Liver (tissue), 2 donors: Measurements from ENCODE around the gene ITGA4.

Source experiments
- CTCF ChIP-seq: fragments of 150-350 bp; IDR thresholded peaks from 2 replicates; pipeline ENCODE4 v1.5.1; 2017; ENCODE audit warnings: improper control_type of control experiment, low read depth, low read length; ENCODE audit not compliant: missing input control
- FOXA1 ChIP-seq: IDR thresholded peaks from 2 replicates; pipeline ENCODE4 v1.6.1; 2016; ENCODE audit warnings: antibody characterized with exemption
- REST ChIP-seq: IDR thresholded peaks from 2 replicates; pipeline ENCODE4 v1.6.1; 2016; ENCODE audit warnings: antibody characterized with exemption, mild to moderate bottlenecking
- YY1 ChIP-seq: IDR thresholded peaks from 2 replicates; pipeline ENCODE4 v1.6.1; 2016; ENCODE audit warnings: antibody characterized with exemption, mild to moderate bottlenecking
- donor health status: healthy.

GRCh38 chr2:181431674-181432073, 25.5 kb upstream of the ITGA4 start:
- TF ChIP-seq YY1 (no peak), FOXA1 (no peak), CTCF (no peak), REST (no peak)
